ENCODE data around the gene APBA2.
"Not testable (repeated sequence)": the region's sequence is repeated elsewhere in the genome, so short reads cannot be mapped to it uniquely, and the experiment has no call there.

The APBA2 gene

DNA sequence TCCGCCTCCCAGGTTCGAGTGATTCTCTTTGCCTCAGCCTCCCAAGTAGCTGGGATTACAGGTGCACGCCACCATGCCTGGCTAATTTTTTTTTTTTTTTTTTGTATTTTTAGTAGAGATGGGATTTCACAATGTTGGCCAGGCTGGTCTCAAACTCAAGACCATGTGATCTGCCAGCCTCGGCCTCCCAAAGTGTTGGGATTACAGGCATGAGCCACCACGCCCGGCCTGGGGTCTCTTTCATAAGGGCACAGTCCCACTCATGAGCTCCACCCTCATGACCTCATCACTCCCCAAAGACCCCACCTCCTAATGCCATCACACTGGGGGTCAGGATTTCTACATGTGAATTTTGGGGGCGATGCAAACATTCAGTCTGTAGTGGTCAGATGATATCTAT lies 159.4 kb downstream of the APBA2 start:
- not testable (repeated sequence) for DNase-seq

DNA sequence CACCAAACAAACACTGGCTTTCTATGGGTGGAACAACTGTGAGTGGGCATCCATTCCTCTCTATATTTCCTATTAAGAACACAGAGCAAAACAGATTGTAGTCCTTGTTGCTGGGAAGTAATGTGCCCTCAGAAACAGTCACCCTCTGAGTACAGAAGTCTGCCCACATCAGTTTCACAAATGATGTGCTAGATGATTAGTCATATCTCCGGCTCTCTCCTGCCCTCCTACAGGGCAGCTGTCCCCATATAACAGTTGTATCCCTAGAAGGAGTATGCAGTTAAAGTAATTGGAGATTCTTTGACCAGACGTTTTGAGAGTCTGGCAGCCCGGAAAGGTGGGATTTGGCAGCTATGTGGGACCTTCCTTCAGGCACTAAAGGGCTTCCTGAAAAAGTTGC lies 159.9 kb downstream of the APBA2 start:
- DNase-seq = no peak

DNA sequence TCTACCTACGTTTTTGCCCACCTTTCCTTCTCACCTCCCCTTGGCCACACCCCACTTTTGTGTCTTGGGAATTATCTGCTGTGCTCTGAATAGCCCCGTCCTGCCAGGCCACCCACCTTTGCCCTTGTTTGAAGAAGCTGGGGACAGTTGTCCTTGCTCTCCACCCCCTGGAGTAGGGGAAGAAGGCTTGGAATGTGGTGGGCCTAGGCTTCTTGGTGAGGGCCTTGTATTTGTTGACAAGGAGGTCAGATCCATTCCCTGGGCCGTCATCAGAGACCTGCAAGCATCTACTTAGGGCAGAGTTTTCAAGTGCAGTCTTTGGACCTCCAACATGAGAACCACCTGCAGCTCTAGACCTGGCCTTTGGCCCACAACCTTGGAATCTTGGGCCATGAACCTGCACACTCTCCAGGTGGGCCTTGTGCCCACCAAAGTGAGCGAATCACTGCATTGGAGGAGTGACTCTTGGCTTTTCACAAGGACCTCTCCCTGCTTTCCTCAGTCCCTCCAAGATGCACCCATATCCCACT lies 160.6 kb downstream of the APBA2 start:
- no peak for DNase-seq

DNA sequence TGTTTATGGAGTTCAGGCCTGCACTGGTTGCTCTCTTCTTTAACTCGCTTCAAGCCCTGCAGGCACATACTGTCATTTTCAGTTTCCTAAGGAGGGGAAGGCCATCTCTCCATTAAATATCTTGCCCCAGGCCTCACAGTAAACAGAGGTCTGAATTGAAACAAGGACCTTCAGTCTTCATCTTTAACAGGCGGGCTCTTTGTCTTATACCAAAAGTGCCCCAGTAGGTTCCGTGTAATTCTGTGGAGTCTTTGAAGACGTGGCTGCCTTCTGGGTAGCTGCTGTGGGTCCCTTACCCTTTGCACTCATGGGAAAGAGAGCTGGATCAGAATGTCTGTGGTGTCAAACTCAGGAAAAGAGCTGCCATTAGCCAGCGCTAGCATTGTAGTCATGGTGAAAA lies 161.2 kb downstream of the APBA2 start:
- DNase-seq = no peak

- no peak for DNase-seq
Observed at GRCh38 chr15:29048011-29048410, 162.2 kb downstream of the APBA2 start.

- DNase-seq = no peak
Observed at GRCh38 chr15:29050870-29051269, 165.1 kb downstream of the APBA2 start.

DNA sequence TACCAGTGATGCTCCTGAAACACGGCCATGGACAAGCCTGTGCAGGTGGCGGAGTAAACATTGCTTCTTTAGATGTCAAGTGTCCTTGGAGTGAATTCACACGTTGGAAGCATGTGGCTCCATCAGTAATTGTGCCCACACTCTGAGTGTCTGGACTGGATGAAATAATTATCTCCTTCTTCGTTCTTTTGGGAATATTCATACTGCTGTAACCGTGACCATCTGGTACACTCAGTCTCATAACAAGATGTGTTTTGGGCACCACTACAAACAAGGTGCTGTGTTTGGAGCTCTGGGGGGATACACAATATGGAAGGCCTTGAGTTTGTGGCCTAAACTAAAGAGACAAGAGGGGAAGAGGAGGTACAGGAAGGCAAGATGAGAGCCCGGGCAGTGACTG lies 165.6 kb downstream of the APBA2 start:
- no peak for DNase-seq

- no peak for DNase-seq
Observed at GRCh38 chr15:29053006-29053405, 167.2 kb downstream of the APBA2 start.

- DNase-seq = no peak
Observed at GRCh38 chr15:29053661-29054131, 167.9 kb downstream of the APBA2 start.

DNA sequence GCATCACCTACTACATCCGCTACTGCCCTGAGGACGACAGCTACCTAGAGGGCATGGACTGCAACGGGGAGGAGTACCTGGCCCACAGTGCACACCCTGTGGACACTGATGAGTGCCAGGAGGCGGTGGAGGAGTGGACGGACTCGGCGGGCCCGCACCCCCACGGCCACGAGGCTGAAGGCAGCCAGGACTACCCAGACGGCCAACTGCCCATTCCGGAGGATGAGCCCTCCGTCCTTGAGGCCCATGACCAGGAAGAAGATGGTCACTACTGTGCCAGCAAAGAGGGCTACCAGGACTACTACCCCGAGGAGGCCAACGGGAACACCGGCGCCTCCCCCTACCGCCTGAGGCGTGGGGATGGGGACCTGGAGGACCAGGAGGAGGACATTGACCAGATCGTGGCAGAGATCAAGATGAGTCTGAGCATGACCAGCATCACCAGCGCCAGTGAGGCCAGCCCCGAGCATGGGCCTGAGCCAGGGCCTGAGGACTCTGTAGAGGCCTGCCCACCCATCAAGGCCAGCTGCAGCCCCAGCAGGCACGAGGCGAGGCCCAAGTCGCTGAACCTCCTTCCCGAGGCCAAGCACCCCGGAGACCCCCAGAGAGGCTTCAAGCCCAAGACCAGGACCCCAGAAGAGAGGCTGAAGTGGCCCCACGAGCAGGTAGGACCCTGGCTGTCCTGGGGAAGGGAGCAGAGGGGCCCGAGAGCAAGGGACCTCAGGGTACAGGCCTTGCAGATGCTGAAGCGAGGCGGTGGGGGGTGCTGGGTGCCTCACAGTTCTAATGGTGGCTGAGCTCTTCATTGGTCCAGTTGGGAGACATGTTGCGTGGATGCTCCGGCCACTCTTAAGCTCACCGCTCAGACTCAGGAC lies 168.6 kb downstream of the APBA2 start:
- no peak for DNase-seq

DNA sequence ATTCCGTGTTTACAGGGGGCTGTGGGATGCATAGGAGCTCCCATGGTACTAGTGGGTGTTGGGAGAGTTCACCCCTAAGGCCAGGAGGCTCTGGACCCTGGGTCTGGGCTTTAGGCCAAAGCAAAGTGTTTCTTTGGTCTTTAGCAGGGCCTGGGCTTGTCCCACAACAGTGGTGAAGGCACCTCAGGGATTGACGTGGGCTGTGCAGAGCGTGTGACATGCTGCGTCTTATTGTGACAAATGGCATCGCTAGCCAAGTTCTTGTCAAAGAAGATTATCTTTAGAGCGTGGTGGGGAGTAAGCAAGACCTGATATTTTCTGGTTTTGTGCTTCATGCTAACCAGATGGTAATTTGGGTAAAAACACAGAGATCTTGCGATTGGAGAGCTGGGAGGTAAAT lies 170.1 kb downstream of the APBA2 start:
- DNase-seq = no peak

DNA sequence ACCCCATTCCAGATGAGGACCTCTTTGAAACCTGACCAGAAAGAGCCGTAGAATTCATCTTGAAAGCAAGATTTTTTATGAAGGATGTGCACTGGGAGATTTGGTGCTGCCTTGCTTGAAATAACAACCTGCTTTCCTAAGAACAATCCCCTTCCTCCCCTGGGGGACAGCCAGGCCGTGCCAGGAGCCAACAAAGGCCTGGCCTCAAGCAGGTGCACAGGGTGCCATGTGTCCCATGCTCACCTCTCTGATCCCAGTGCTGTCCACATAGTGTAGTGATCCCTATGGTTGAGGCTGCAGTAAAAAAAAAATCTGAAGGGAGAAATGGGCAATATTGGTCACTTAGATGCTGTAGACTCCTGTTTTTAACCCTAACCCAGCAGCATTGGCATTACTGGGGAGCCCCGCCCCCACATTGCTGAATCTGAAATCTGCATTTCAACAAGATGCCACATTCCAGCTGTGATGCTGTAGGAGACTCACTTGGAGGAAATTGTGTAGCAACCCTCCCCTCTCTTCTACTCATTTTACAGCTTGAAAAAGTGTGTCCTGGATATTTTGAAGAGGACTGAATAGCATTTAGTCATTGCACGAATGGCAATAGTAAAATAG lies 171.2 kb downstream of the APBA2 start:
- DNase-seq = no peak

GRCh38 chr15:29057856-29058255 lies 172.1 kb downstream of the APBA2 start:
- no peak for DNase-seq

GRCh38 chr15:29058903-29059539 lies 173.2 kb downstream of the APBA2 start:
- no peak for DNase-seq

DNA sequence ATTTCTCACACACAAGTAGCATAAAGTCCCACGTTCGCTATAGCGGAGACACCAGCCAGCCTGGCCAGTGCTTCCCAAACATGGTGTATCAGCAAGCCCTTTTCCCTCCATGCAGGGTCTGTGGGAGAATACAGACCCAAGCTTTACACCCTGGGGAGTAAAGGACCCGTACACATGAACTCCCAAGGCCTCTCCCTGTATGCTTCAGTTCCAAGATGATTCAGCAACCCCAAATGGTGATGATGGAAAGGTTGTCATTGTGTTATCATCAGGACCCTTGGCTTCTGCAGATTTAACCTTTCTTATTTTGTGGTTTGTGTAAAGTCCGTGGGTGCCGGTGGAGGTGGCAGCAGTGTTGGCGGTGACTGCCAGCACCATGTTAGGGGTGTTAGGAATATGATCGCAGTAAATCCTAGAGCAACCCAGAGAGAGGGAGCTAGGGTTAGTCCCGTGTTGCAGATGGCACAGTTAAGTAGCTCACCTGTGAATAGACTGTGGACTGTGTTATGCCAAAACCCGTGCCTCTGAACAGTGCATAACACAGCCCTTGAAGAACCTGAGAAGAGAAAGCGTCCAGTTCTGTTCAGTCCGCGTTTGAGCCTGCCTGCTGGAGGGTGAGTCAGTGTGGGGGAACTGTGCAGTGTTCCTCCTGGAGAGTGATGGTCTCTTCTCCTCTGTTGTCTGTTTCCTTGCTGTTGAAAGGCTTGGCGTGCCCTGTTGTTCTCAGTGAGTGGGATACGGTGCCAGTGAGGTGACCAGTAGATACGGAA lies 174.3 kb downstream of the APBA2 start:
- DNase-seq = no peak

GRCh38 chr15:29061746-29062145 lies 176.0 kb downstream of the APBA2 start:
- DNase-seq = no peak

GRCh38 chr15:29062179-29062591 lies 176.4 kb downstream of the APBA2 start:
- DNase-seq = no peak

GRCh38 chr15:29062626-29063025 lies 176.9 kb downstream of the APBA2 start:
- no peak for DNase-seq

DNA sequence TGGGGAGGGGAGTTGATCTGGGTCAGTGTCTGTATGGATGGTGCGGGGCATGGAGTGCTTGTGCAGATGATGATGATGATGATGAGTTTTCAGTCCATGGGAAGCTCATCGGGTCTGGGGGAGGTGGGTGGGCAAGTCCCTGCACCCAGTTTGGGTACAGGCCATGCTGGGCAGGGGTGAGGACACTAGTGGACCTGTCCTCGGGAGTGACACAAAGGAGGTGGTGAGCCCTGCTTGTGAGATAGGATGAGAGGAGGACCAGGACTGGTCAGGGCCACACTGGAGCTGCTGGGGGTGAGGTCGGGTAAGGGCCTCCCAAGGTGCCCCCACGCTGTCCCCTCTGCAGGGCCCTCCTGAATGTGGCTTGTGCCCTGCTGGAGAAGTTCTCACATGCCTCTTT lies 177.9 kb downstream of the APBA2 start:
- DNase-seq = no peak

GRCh38 chr15:29064290-29064689 lies 178.5 kb downstream of the APBA2 start:
- no peak for DNase-seq

DNA sequence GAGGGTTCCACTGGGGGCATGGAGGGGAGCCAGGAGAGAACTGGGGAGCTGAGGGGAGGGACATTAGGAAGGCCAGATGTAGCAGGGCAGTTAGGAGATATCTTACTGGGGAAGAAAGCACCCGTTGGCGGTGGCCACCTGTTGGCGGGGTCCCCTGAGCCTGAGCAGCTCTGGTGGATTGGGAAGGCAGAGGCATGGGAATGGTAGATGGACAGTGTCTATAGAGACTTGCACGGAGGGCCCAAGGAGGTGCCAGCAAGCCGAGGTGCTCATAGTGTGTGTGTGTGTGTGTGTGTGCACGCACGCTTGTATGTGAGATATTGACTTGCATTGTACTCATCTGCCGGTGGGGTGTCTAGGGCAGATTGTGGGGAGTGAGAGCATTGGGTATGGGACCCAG lies 179.0 kb downstream of the APBA2 start:
- DNase-seq = no peak

GRCh38 chr15:29065571-29065970 lies 179.8 kb downstream of the APBA2 start:
- DNase-seq = no peak

GRCh38 chr15:29066310-29066709 lies 180.5 kb downstream of the APBA2 start:
- no peak for DNase-seq

Data from NCI-H226 (cell line).